DND-41 (cell line): ENCODE measurements around the gene CERK.

Source experiments
- CTCF ChIP-seq: IDR thresholded peaks from 2 replicates; pipeline ENCODE4 v1.5.1; 2012; ENCODE audit warnings: borderline replicate concordance, low read length, moderate library complexity, mild to moderate bottlenecking; ENCODE audit not compliant: poor library complexity, severe bottlenecking; ENCODE audit errors: extremely low read depth
- EZH2 ChIP-seq: IDR thresholded peaks from 3 replicates; pipeline ENCODE4 v1.6.1; 2012; ENCODE audit warnings: borderline replicate concordance, low read depth, mild to moderate bottlenecking, moderate library complexity, low read length, inconsistent platforms; ENCODE audit not compliant: severe bottlenecking

- TF ChIP-seq EZH2 = no peak
- TF ChIP-seq CTCF = no peak
Measured at GRCh38 chr22:46673205-46673604, 64.8 kb downstream of the CERK start.
